ENCODE results near the gene ANKRD35. TPM values are rescaled to one million over a fixed set of nuclear protein-coding genes. Genes with fewer than 3 reads are reported as not detected.
A peak's percentile ranks its signal among the peaks of the same experiment; 100 is the strongest.

ANKRD35 gene
- polyA plus RNA-seq, 1 donor (not counting 4 experiments of a cell fraction or from before 2014, with no cell fraction given), result 0.46 TPM

DNA sequence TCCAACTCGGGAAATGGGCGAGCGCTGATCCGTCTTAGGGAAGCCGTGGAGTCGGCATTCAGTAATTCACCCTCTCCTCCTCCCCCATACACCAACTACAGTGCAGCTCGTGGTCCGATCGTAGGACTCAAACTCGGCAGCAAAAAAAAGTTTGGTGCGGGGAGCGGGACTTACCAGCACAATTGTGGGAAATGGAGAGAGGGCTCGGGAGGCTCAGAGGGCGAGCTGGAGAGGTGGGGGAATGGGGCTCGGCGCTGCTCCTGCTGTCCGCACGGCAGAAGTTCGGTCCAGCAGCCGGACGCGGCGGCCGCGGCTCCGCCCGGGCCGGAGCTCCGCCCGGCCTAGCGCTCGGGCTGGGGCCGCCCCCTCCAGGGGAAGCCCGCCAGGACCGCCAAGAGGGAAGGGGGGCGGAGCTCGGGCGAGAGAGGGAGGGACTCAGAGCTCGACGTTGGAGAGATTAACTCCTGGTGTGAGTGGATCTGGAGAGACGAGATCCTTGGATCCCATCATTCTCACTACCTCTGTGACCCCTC, 26.1 kb downstream of the ANKRD35 start:
- Histone ChIP-seq H3K9me3 (ENCODE audit: control insufficient read depth, low read depth, low read length) (no peaks in the 10 kb centered on the region), H3K4me1 (ENCODE audit: control insufficient read depth, extremely low read depth, insufficient read depth, low read length) (peaks cover 12% of the 10 kb centered on the region), H3K27me3 (ENCODE audit: control insufficient read depth, extremely low read depth, insufficient read depth, low read length) (peaks cover 3% of the 10 kb centered on the region), H3K9me1 (ENCODE audit: control insufficient read depth, extremely low read depth, insufficient read depth, low read length) (peaks cover 5% of the 10 kb centered on the region), H3K9ac (ENCODE audit: control insufficient read depth, extremely low read depth, insufficient read depth, low read length) (peak overlapping the region; percentile 87), H3K4me2 (ENCODE audit: control insufficient read depth, extremely low read depth, insufficient read depth, low read depth, low read length) (peak overlapping the region; percentile 84), H3K79me2 (ENCODE audit: control insufficient read depth, insufficient read depth, low read length) (peaks cover 19% of the 10 kb centered on the region), H3K4me3 (ENCODE audit: control insufficient read depth in 2 of 3, extremely low read depth in 1 of 3, insufficient read depth in 2 of 3, low read depth in 1 of 3, low read length in 3 of 3) (peak overlapping the region; percentile 83 to 98 (median 97)), H3K27ac (ENCODE audit: control insufficient read depth, insufficient read depth, low read length) (peak overlapping the region; percentile 84), H3K36me3 (ENCODE audit: control insufficient read depth in 2 of 2, extremely low read depth in 1 of 2, insufficient read depth in 2 of 2, low read length in 2 of 2) (peaks cover 18 to 24% of the 10 kb centered on the region in 2 experiments), H2AFZ (ENCODE audit: control insufficient read depth, low read length) (peak overlapping the region; percentile 99), H4K20me1 (ENCODE audit: control insufficient read depth, extremely low read depth, insufficient read depth, low read length) (no peaks in the 10 kb centered on the region)
- DNase-seq (ENCODE audit: low read depth, low spot score) (no peak), FAIRE-seq (peak; percentile 63)
- dilution Hi-C loops (cut with MboI; ENCODE audit: extremely low pct_ligation_motif_present, low sequenced_read_pairs), result no loop called here
- TF ChIP-seq CTCF (optimal IDR thresholded peaks at IDR 0.05 in 1 of 3, IDR thresholded peaks at IDR 0.05 in 1 of 3, conservative IDR thresholded peaks at IDR 0.05 in 1 of 3; ENCODE audit: extremely low read depth in 1 of 3, insufficient read depth in 2 of 3, low read length in 3 of 3) (no peak), EZH2 (IDR thresholded peaks at IDR 0.05; ENCODE audit: low read length) (no peak)

GRCh38 chr1:145858901-145859490, 26.7 kb downstream of the ANKRD35 start, which contains the start of gene PIAS3:
Gene PIAS3 (minus strand): TSS chr1:145859081. CDS start chr1:145858990, 91 bp downstream.
- H3K9ac ChIP-seq (ENCODE audit: control insufficient read depth, extremely low read depth, insufficient read depth, low read length), result peak within 1 kb of the TSS; percentile 87
- no peak for FAIRE-seq
- dilution Hi-C loops (cut with MboI; ENCODE audit: extremely low pct_ligation_motif_present, low sequenced_read_pairs), result no loop called here
- peaks cover 5% of the 10 kb centered on the region for H3K9me1 ChIP-seq (ENCODE audit: control insufficient read depth, extremely low read depth, insufficient read depth, low read length)
- DNase-seq (ENCODE audit: low read depth, low spot score), result peak; percentile 64
- H3K9me3 ChIP-seq (ENCODE audit: control insufficient read depth, low read depth, low read length), result no peaks in the 10 kb centered on the region
- H3K4me3 ChIP-seq (ENCODE audit: control insufficient read depth in 2 of 3, extremely low read depth in 1 of 3, insufficient read depth in 2 of 3, low read depth in 1 of 3, low read length in 3 of 3), result peak within 1 kb of the TSS; percentile 83 to 98 (median 97)
- H3K27ac ChIP-seq (ENCODE audit: control insufficient read depth, insufficient read depth, low read length), result peak within 1 kb of the TSS; percentile 84
- peaks cover 19% of the 10 kb centered on the region for H3K79me2 ChIP-seq (ENCODE audit: control insufficient read depth, insufficient read depth, low read length)
- H3K27me3 ChIP-seq (ENCODE audit: control insufficient read depth, extremely low read depth, insufficient read depth, low read length), result peaks cover 2% of the 10 kb centered on the region
- H4K20me1 ChIP-seq (ENCODE audit: control insufficient read depth, extremely low read depth, insufficient read depth, low read length), result no peaks in the 10 kb centered on the region
- peaks cover 24 to 26% of the 10 kb centered on the region in 2 experiments for H3K36me3 ChIP-seq (ENCODE audit: control insufficient read depth in 2 of 2, extremely low read depth in 1 of 2, insufficient read depth in 2 of 2, low read length in 2 of 2)
- TF ChIP-seq CTCF (optimal IDR thresholded peaks at IDR 0.05 in 1 of 3, IDR thresholded peaks at IDR 0.05 in 1 of 3, conservative IDR thresholded peaks at IDR 0.05 in 1 of 3; ENCODE audit: extremely low read depth in 1 of 3, insufficient read depth in 2 of 3, low read length in 3 of 3), result no peak
- TF ChIP-seq EZH2 (IDR thresholded peaks at IDR 0.05; ENCODE audit: low read length), result no peak
- peak within 1 kb of the TSS; percentile 84 for H3K4me2 ChIP-seq (ENCODE audit: control insufficient read depth, extremely low read depth, insufficient read depth, low read depth, low read length)
- H3K4me1 ChIP-seq (ENCODE audit: control insufficient read depth, extremely low read depth, insufficient read depth, low read length), result peaks cover 12% of the 10 kb centered on the region
- H2AFZ ChIP-seq (ENCODE audit: control insufficient read depth, low read length), result peak within 1 kb of the TSS; percentile 99

All from keratinocyte (primary cell).